Ramos (cell line): ENCODE results near the gene ID1.
"Not testable (repeated sequence)": the region's sequence is repeated elsewhere in the genome, so short reads cannot be mapped to it uniquely, and the experiment has no call there.

Source experiments
- in situ Hi-C: fragments of 300-500 bp; cut with MboI; formaldehyde crosslinking; loops from one replicate; pipeline ENCODE4 v1.14.3; 2022; ENCODE audit warnings: low sequenced_read_pairs; ENCODE audit not compliant: unreplicated experiment

Gene ID1

DNA sequence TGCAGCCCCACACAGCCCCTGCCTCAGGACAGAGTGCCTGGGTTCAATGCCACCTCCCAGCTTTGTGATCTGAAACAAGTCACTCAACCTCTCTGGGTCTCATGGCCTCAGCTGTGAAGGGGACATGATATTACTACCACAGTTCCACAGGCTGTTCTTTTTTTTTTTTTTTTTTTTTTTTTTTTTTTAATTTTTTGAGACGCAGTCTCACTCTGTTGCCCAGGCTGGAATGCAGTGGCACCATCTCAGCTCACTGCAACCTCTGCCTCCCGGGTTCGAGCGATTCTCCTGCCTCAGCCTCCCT is 8.7 kb upstream of the ID1 start:
- in situ Hi-C loops = not testable (repeated sequence)

DNA sequence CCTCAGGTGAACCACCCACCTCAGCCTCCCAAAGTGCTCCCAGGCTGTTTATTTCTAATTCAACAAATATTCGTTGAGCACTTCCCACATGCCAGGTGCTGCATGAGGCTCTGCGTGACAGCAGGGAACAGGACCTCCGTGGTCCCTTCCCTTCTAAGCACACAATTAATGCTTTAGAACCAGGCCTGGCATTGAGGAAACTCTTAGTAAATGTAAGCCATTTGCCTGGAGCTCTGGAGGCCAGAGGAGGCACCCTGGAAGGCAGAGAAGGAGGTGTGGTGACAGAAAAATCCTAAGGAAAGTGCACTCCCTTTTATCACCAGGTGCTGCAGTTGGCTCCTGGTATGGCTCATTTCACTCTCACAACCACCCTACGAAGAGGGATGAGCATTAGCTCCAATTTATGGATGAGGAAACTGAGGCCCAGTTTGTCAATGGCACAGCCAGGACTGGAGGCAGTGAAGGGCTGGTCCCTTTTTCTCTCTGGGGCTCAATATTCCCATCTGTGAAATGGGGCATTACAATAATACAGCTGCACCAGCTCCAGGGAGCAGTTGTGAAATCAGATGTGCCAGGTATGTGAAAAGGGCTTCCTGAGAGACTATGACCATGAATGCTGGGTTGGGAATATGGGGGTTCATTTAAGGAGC is 8.1 kb upstream of the ID1 start:
- in situ Hi-C loops = no loop called here

DNA sequence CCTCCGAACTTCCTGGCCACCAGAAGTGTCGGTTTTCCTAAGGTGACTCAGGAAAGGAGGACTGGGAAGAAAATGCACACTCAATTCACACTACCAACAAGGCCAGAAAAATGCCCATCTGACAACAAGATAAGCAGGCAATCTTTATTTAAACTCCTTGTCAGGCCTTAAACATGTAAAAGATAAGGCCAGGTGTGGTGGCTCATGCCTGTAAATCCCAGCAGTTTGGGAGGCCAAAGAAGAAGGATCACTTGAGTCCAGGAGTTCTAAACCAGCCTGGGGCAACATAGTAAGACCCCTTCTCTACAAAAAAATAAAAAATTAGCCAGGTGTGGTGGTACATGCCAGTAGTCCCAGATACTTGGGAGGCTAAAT is 7.6 kb upstream of the ID1 start:
- in situ Hi-C loops = no loop called here

DNA sequence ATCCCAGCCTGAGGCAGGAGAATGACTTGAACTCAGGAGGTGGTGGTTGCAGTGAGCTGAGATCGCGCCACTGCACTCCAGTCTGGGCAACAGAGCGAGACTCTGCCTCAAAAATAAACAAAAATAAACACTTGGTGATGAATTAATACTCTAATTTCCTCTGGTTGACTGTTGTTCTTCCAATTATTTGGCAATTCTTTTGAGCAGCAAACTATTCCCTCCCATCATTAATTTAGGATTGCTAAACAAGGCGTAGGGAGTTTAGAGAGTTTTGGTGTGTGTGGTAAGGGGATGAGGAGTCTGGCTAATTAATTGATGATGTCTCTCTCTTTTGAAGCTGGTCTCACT is 2.7 kb upstream of the ID1 start:
- in situ Hi-C loops = no loop called here

DNA sequence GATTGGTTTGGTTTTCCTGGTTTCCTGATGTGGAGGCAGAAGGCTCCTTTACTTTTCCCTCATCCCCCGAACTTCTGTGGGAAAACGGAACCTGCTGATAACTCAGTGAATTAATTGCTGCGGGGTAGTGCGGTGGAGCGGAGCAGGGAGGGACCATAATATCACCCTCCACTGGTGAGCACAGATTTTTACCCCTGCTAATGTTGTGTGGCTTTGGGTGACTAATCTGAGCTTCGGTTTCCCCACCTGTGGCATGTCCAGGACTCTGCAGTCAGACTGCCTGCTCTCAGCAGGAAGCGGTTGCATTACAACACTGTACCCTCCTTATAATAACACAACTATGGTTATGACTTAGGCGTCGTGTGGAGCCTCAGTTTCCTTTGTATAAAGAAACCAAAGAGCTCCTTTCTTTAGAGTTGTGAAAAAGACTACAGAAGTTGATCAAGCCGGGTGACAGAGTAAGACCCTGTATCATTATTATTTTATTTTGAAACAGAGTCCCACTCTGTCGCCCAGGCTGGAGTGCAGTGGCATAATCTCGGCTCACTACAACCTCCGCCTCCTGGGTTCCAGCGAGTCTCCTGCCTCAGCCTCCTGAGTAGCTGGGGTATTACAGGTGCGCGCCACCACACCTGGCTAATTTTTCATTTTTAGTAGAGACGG is 2.2 kb upstream of the ID1 start:
- in situ Hi-C loops = no loop called here

DNA sequence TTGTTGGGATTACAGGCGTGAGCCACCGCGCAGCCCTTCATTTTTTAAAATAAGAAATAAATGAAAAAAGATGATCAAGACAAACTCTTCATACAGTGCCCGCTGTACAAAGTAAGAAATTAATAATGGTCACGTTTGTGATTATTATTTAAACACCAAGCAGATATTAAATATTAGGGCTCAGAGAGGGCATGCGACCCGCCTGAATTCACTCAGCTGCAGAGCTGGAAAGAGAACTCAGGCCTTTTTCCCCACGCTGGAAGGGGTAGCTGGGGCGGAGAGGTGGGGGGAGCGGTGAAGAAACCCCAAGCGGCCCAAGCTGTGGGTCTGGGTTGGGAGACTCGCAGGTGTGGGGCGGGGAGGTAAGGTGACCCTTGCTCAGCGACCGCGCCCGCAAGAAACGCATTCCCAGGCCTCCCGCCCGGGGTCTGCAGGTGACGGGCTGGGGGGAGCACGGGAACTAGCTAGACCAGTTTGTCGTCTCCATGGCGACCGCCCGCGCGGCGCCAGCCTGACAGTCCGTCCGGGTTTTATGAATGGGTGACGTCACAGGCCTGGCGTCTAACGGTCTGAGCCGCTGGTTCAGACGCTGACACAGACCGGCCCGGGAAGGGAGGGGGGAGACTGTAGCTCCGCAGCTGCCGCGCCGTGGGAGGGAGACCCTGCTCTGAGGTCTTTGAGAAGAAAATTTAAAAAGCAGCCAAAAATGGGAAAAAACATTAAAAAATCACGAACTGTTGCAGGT is 1.1 kb upstream of the ID1 start:
- in situ Hi-C loops = no loop called here

DNA sequence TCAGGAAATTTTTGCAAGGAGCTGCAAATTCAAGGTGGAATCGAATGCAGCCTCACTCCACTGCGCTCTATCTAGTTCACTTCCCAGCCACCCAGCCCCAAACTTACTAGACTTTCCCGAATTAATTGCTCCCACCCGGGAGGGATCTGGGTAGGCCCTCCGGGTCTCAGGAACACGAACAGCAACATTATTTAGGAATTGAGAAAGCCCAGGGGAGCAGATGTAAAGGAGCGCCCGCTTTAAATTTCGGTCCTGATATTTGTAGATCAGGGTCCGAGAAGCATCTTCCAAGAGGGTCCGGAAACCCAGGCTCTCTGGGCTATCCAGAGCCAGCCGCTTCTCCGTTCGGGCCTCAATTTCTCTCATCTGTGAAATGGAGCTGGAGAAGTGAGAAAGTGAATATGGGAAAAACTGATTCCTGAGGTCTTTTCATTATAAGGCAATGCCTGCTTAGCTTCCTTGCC is 490 bp upstream of the ID1 start:
- in situ Hi-C loops = no loop called here

DNA sequence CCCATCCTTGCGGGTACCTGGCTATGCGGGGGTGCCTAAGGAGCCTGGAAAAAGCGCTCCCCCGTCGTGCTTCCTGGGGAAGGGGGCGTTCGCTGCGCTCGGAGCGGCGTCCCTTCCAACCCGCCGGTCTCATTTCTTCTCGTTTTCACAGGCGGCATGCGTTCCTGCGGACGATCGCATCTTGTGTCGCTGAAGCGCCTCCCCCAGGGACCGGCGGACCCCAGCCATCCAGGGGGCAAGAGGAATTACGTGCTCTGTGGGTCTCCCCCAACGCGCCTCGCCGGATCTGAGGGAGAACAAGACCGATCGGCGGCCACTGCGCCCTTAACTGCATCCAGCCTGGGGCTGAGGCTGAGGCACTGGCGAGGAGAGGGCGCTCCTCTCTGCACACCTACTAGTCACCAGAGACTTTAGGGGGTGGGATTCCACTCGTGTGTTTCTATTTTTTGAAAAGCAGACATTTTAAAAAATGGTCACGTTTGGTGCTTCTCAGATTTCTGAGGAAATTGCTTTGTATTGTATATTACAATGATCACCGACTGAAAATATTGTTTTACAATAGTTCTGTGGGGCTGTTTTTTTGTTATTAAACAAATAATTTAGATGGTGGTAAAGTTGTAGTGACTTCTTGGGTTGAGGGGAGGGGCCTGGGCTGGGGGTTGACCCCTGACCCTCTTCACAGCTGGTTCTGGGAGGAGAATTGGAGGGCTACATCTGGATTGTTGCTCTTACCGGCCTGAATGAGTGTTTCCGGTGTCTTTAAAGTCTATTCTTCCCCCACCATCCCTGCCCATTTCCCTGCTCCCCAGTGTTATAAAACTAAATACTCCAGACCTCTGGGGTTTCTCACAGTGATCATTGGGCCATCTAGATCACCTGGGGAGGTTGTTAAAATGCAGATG is 1.1 kb downstream of the ID1 start:
- in situ Hi-C loops = no loop called here

DNA sequence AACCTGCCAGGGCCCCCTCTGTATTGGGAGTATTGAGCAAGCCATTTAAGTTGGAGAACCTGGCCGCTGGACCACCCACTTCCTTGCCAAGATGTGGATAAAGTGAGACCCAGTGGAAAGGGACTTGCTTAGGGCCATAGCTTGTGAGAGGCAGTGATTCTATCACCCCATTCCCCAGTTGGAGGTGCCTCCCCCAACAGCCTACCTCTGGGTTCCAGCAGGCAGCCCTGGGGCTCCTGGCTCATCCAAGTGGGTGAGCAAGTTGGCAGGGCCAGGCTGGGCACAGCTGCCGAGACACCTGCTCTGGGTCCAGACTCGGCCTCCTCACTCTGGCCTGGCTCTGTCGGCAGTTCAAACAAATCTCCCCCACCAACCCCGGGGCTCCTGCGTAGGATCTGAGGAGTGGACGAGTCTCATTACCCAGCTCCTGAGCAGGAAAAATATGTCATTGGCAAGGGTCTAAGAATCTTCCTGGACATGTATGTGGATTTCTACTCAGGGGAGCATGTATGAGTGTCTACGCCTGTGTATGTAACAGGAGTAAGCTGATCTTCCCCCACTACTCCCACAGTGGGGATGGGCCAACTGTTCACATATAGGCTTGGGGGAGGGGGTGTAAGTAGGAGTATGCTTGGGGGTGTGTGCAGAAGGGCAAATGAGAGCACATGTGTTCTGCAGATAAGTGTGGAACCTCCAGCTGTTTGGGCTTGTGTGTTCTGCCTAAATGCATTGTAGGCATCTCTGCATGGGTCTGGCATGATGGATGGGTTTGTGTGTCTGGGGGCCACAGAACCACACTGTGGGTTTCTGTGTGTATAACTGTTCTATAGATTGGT is 1.9 kb downstream of the ID1 start:
- in situ Hi-C loops = no loop called here

DNA sequence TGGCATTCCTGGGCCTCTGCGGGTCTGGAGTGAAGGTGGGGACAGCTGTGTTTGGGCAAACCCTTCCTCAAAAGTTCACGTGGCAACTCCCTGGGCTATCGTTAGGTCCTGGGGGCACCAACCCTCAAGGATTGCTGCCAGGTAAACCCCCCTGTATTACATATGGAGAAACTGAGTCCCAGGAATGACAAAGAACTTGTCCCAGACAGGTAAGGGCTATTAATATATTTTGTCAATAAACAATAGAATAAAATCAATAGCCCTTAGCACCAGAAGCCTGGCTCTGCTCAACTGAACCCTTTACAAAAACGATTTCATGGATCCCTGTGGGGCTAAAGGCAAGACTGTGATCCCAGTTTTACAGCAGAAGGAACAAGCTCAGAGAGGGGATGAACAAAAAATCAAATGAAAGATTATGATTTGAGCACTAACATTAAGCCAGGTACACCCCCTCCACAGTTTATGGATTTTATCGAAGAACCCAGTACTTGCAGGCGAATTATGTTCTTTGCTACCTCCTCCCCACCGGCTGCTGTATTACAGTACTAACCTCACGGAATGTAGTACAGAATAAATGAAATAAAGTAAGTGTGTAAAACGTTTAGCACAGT is 2.7 kb downstream of the ID1 start:
- in situ Hi-C loops = no loop called here

DNA sequence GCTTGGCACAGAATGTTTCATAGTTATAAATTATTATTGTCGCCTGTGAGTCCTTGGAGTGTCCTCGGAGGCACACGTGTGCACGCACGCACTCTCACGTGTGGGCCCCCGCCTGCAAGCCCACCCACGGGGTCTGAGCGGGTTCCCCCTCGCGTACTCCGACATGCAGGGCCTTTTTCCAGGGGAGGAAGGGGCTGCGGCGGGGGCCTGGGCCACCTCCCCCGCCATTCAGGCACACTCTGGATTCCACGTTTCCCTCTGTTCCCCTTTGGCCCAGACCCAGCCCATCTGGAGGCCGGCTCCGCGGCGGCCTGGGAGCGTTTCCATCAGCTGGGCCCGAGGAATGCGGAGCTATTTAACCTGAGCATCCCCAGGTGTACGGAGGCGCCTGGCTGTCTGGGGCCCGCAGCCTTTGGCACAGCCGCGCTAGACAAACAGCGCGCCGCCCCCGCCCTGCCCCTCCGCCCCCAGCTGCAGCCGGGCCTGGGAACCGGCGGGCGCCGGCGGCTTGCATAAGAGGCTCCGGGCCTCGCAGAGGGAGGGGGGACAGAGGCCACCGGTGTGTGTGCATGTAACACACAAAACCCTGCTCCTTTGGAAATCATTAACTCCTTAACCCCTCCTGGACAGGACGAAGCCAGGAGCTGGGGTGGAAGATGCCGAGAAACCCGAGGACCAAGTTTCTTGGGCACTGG is 3.3 kb downstream of the ID1 start:
- in situ Hi-C loops = no loop called here

DNA sequence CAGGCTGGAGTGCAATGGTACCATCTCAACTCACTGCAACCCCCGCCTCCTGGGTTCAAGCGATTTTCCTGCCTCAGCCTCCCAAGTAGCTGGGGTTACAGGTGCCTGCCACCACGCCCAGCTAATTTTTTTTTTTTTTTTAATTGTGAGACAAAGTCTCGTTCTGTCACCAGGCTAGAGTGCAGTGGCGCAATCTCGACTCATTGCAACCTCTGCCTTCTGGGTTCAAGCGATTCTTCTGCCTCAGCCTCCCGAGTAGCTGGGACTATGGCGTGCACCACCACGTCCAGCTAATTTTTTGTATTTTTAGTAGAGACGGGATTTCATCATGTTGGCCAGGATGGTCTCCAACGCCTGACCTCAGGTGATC is 7.2 kb downstream of the ID1 start:
- in situ Hi-C loops = loop anchor here (5.0 kb wide), 1 partner anchor 50 kb away; no protein-coding TSS in a partner anchor

DNA sequence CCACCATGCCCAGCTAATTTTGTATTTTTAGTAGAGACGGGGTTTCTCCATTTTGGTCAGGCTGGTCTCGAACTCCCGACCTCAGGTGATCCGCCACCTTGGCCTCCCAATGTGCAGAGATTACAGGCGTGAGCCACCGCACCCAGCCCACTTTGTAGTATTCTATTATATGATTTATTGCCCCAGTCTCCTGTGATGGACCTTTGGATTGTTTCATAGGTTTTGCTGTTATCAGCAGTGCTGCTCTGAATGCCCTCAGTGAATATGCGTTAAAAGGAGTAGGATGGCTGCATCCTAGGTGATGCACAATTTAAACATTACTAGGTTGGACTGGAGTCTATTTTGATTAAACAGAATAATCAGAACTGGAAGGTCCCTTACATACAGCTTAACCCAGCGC is 10.3 kb downstream of the ID1 start:
- in situ Hi-C loops = no loop called here

DNA sequence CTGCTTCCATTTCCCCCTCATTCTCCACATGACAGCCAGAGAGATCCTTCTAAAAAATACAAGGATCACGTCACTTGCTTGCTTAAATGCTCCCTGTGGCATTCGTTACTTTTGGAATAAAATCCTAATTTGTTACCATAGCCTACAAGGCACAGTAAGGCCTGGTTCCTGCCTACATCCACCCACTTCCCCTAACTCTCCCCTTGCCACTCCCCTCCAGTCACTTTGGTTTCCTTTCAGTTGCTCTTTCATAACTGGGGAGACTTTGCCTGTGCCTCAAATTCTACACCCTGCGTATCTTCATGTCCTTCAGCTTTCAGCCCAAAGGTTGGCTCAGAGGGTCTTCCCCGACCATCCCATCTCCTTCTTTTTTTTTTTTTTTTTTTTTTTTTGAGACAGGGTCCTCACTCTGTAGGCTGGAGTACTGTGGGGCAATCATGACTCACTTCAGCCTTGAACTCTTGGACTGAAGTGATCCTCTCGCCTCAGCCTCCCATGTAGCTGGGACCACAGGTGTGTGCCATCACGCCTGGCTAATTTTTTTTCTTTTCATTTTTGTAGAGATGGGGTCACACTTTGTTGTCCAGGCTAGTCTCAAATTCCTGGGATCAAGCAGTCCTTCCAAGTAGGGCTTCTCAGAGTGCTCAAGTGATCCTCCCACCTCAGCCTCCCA is 12.5 kb downstream of the ID1 start:
- in situ Hi-C loops = no loop called here

DNA sequence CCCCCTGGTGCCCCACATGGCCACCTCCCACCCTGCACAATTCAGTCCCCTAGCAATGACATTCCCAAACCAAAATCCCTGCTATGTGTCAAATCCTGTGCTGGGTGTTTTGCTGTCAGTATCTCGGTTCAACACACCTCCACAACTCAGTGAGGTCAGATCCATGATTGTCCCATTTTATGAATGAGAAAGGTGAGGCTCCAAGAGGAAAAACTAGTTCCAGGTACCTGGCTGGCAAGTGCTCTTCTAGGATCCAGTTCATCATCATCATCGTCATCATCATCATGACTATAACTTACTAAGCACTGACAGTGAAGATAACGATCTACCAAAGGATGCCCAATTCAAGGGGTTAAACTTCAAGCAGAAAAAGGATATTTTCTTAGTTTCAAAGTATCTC is 15.2 kb downstream of the ID1 start:
- in situ Hi-C loops = no loop called here

DNA sequence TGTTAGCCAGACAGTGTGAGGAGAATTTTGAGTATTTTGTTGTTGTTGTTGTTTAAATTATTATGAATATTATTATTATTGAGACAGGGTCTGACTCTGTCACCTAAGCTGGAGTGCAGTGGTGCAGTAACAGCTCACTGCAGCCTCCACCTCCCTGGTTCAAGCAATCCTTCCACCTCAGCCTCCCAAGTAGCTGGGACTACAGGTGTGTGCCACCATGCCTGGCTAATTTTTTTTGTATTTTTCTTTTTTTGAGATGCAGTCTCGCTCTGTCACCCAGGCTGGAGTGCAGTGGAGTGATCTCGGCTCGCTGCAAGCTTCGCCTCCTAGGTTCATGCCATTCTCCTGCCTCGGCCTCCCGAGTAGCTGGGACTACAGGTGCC is 18.0 kb downstream of the ID1 start:
- in situ Hi-C loops = not testable (repeated sequence)

DNA sequence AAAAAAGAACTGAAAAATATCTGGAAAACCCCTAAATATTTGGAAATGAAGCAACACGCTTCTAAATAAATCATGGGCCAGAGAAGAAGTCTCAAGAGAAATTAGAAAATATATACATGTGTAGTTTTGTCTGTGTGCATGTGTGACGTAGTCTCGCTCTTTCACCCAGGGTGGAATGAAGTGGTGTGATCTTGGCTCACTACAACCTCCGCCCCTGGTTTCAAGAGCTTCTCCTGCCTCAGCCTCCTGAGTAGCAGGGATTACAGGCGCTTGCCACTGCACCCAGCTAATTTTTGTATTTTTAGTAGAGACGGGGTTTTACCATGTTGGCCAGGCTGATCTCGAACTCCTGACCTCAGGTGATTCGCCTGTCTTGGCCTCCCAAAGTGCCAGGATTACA is 21.4 kb downstream of the ID1 start:
- in situ Hi-C loops = not testable (repeated sequence)

DNA sequence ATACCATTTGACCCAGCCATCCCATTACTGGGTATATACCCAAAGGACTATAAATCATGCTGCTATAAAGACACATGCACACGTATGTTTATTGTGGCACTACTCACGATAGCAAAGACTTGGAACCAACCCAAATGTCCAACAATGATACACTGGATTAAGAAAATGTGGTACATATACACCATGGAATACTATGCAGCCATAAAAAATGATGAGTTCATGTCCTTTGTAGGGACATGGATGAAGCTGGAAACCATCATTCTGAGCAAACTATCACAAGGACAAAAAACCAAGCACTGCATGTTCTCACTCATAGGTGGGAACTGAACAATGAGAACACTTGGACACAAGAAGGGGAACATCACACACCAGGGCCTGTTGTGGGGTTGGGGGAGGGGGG is 23.0 kb downstream of the ID1 start:
- in situ Hi-C loops = not testable (repeated sequence)
